ENCODE data around the gene FHOD3.

DNA sequence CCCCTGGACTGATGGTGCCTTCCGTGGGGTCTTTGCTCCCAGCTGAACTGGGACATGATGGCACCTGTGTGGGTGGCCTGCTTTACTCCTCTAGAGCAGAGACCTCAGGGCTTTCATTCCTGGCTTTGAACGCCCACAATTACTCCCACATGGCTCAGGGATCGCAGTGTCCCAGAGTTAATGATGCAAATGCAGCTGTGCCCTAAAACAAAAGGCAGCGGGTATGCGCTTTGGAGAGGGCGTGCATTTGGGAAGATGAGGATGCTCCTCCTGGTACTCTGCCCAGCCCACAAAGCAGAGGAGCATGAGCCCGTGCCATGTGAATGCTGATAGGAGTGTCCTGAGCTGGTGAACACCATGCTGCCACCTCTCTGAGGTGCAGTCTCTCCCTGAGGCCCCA is 173.4 kb downstream of the FHOD3 start:
- no peak for TF ChIP-seq POLR2A (IDR thresholded peaks at IDR 0.05)
- TF ChIP-seq, protein P1, sequence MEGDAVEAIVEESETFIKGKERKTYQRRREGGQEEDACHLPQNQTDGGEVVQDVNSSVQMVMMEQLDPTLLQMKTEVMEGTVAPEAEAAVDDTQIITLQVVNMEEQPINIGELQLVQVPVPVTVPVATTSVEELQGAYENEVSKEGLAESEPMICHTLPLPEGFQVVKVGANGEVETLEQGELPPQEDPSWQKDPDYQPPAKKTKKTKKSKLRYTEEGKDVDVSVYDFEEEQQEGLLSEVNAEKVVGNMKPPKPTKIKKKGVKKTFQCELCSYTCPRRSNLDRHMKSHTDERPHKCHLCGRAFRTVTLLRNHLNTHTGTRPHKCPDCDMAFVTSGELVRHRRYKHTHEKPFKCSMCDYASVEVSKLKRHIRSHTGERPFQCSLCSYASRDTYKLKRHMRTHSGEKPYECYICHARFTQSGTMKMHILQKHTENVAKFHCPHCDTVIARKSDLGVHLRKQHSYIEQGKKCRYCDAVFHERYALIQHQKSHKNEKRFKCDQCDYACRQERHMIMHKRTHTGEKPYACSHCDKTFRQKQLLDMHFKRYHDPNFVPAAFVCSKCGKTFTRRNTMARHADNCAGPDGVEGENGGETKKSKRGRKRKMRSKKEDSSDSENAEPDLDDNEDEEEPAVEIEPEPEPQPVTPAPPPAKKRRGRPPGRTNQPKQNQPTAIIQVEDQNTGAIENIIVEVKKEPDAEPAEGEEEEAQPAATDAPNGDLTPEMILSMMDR (IDR thresholded peaks at IDR 0.05), result no peak
